ENCODE measurements around the gene ADCY9. TPM values are rescaled to one million over a fixed set of nuclear protein-coding genes. Genes with fewer than 3 reads are reported as not detected.
"Not testable (repeated sequence)": the region's sequence is repeated elsewhere in the genome, so short reads cannot be mapped to it uniquely, and the experiment has no call there.

ADCY9 gene
- total RNA-seq, 1 donor from 2014 or later = 43.2 TPM

DNA sequence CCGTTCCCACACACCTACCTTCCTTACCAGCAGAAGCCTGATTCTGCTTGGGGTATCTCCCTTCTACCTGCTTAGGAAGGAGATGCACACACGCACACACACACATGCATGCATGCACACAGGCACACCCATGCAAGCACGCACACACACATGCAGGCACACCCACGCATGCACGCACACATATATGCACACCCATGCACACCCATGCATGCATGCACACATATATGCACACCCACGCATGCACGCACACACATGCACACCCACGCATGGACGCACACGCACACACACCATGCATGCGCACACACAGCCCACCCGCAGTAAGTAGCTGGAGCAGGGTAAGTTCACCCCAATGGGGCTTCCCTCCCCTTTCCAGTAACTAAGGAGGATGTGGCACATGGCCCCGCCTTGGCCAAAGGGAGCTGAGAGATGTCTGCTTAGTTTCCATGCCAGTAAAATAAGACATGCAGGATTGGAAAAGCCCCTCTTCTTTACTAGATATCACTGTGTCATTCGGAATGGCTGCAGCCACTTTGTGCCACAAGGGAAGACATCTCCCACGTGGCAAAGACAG lies 33.7 kb downstream of the ADCY9 start:
- ATAC-seq = peak in 1 of 2 donors; percentile 45
- Histone ChIP-seq H3K36me3 (no peaks in the 10 kb centered on the region), H3K27ac (no peak overlapping the region), H3K4me3 (no peak overlapping the region), H3K9me3 (no peaks in the 10 kb centered on the region), H3K4me1 (peaks cover 22% of the 10 kb centered on the region), H3K27me3 (ENCODE audit: low read depth) (no peaks in the 10 kb centered on the region)
- TF ChIP-seq CTCF (IDR thresholded peaks at IDR 0.05) = no peak
- intact Hi-C loops (cut with DNase I) = no loop called here
- DNase-seq = no peak

DNA sequence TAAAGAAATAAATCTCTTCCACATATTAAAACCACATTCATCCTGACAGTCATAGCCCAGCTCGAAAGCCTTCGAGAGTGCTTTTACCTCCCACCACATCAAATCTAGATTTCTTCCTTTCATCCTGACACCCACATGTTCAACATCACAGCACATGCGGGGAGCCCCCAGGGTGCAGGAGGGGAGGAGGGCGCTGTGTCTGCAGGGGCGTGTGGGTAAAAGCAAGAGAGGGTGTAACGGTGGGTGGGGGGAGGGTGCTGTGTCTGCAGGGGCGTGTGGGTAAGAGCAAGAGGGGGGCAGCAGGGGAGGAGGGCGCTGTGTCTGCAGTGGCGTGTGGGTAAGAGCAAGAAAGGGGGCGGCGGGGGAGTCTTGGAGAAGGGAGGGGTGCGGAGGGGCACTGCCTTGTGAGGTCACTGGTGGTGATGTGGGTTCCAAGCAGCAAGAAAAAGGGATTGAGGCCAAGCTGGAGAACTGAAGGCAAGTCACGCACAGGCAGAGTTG lies 34.7 kb downstream of the ADCY9 start:
- Histone ChIP-seq H3K4me1 (peaks cover 12% of the 10 kb centered on the region), H3K9me3 (no peaks in the 10 kb centered on the region), H3K27ac (no peak overlapping the region), H3K27me3 (ENCODE audit: low read depth) (no peaks in the 10 kb centered on the region), H3K4me3 (no peak overlapping the region), H3K36me3 (no peaks in the 10 kb centered on the region)
- ATAC-seq = no peak
- intact Hi-C loops (cut with DNase I) = no loop called here
- no peak for DNase-seq
- no peak for TF ChIP-seq CTCF (IDR thresholded peaks at IDR 0.05)

GRCh38 chr16:4081047-4081446 lies 35.2 kb downstream of the ADCY9 start:
- TF ChIP-seq CTCF (IDR thresholded peaks at IDR 0.05) = no peak
- Histone ChIP-seq H3K27ac (no peak overlapping the region), H3K4me3 (no peak overlapping the region), H3K36me3 (no peaks in the 10 kb centered on the region), H3K4me1 (peaks cover 6% of the 10 kb centered on the region), H3K9me3 (no peaks in the 10 kb centered on the region), H3K27me3 (ENCODE audit: low read depth) (no peaks in the 10 kb centered on the region)
- no peak for DNase-seq
- ATAC-seq = no peak
- intact Hi-C loops (cut with DNase I) = no loop called here

- intact Hi-C loops (cut with DNase I) = no loop called here
- no peak for DNase-seq
- no peaks in the 10 kb centered on the region for H3K9me3 ChIP-seq
- no peak overlapping the region for H3K27ac ChIP-seq
- no peaks in the 10 kb centered on the region for H3K36me3 ChIP-seq
- no peaks in the 10 kb centered on the region for H3K4me1 ChIP-seq
- no peak overlapping the region for H3K4me3 ChIP-seq
- no peak for TF ChIP-seq CTCF (IDR thresholded peaks at IDR 0.05)
- ATAC-seq = no peak
- no peaks in the 10 kb centered on the region for H3K27me3 ChIP-seq (ENCODE audit: low read depth)
These were observed 39.0 kb downstream of the ADCY9 start for GRCh38 chr16:4077174-4077649.

DNA sequence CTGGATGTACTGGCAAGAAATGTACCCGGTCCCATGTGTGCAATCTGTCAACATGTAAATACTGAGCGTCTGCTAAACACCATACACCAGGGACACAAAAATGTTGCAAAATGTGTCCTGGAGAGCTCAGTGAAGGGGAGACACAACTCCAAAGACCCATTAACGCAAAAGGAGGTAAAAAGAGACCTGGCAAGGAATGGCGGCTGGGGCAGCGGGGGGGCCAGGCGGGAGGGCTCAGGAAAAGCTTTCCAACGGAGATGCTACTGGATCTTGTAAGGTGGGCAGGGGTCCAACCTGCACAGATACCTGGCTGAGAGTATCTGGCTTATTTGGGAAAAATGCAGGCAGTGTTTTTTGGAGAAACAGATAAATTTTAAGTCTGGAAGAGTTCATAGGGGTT lies 40.7 kb downstream of the ADCY9 start:
- no peak overlapping the region for H3K27ac ChIP-seq
- H3K9me3 ChIP-seq = no peaks in the 10 kb centered on the region
- DNase-seq (no peak), ATAC-seq (no peak)
- no peaks in the 10 kb centered on the region for H3K36me3 ChIP-seq
- no peak overlapping the region for H3K4me3 ChIP-seq
- no peak for TF ChIP-seq CTCF (IDR thresholded peaks at IDR 0.05)
- intact Hi-C loops (cut with DNase I) = no loop called here
- no peaks in the 10 kb centered on the region for H3K27me3 ChIP-seq (ENCODE audit: low read depth)
- no peaks in the 10 kb centered on the region for H3K4me1 ChIP-seq

DNA sequence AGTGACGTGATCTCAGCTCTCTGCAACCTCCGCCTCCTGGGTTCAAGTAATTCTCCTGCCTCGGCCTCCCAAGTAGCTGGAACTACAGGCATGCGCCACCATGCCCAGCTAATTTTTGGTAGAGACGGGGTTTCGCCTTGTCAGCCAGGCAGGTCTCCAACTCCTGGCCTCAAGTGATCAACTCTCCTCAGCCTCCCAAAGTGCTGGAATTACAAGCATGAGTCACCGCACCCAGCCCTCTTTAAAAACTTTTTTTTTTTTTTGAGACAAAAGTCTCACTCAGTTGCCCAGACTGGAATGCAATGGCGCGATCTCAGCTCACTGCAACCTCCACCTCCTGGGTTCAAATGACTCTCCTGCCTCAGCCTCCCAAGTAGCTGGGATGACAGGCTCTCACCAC lies 43.1 kb downstream of the ADCY9 start:
- H3K9me3 ChIP-seq; H3K4me3 ChIP-seq; H3K27me3 ChIP-seq (ENCODE audit: low read depth); H3K27ac ChIP-seq; H3K36me3 ChIP-seq; DNase-seq; intact Hi-C loops (cut with DNase I); H3K4me1 ChIP-seq: not testable (repeated sequence)
- ATAC-seq = peak in 1 of 2 donors; percentile 48
